ENCODE results near the gene KIRREL3.

DNA sequence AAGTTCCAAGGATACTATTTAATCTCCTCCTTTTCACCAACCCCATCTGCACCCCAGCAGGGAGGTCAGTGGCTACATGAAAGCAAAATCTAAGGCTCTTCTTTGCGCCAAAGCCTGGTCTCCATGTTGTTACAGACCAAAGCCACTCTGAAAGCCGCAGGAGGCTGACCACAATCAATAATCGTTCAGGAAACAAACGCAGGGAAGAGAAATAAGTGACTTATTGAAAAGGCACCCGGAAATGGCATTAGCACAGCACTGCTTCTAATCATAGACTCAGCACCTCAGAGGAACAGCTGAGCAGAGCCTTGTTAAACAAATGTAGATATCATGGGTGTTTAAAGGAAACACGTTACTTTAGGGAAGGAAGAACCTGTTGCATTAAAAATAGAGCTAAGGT lies 183.9 kb downstream of the KIRREL3 start:
- no peak for TF ChIP-seq POLR2A (IDR thresholded peaks at IDR 0.05)
- TF ChIP-seq, protein P1, sequence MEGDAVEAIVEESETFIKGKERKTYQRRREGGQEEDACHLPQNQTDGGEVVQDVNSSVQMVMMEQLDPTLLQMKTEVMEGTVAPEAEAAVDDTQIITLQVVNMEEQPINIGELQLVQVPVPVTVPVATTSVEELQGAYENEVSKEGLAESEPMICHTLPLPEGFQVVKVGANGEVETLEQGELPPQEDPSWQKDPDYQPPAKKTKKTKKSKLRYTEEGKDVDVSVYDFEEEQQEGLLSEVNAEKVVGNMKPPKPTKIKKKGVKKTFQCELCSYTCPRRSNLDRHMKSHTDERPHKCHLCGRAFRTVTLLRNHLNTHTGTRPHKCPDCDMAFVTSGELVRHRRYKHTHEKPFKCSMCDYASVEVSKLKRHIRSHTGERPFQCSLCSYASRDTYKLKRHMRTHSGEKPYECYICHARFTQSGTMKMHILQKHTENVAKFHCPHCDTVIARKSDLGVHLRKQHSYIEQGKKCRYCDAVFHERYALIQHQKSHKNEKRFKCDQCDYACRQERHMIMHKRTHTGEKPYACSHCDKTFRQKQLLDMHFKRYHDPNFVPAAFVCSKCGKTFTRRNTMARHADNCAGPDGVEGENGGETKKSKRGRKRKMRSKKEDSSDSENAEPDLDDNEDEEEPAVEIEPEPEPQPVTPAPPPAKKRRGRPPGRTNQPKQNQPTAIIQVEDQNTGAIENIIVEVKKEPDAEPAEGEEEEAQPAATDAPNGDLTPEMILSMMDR (IDR thresholded peaks at IDR 0.05): no peak

Data from testis (tissue), 2 donors.